Stomach (tissue), 9 donors: ENCODE results near the gene SULT2A1. TPM values are rescaled to one million over a fixed set of nuclear protein-coding genes. Genes with fewer than 3 reads are reported as not detected.
"Not testable (repeated sequence)": the region's sequence is repeated elsewhere in the genome, so short reads cannot be mapped to it uniquely, and the experiment has no call there.

Experiments
- DNase-seq, 2 donors: peaks; one replicate each; pipeline versions ENCODE4 v3.0.0 to v3.0.0-alpha.2; 2013 to 2019
- H3K27ac ChIP-seq, 5 donors: fragments of 200-600 bp in 4 of 5; sonication (generic) in 4 of 5; one replicate each; pipeline ENCODE4 v1.5.1; 2013 to 2019; ENCODE audit warnings: mild to moderate bottlenecking in 1 of 5, moderate library complexity in 1 of 5
- H3K27me3 ChIP-seq, 3 donors: fragments of 200-600 bp; sonication (generic); one replicate each; pipeline ENCODE4 v1.5.1; 2017 to 2019; ENCODE audit warnings: mixed run types in 1 of 3
- H3K36me3 ChIP-seq, 4 donors: fragments of 200-600 bp; sonication (generic); 1 replicate in 3 of 4; 2 replicates in 1 of 4; pipeline ENCODE4 v1.5.1; 2016 to 2019
- H3K4me1 ChIP-seq, 4 donors: fragments of 200-600 bp; sonication (generic); one replicate each; pipeline ENCODE4 v1.5.1; 2016 to 2019
- H3K4me3 ChIP-seq, 4 donors: fragments of 200-600 bp; sonication (generic) in 3 of 4; one replicate each; pipeline ENCODE4 v1.5.1; 2016 to 2019; ENCODE audit warnings: mild to moderate bottlenecking in 1 of 4
- H3K9me3 ChIP-seq, 4 donors: fragments of 200-600 bp; sonication (generic); one replicate each; pipeline ENCODE4 v1.5.1; 2016 to 2019
- EP300 ChIP-seq: sonication (generic); formaldehyde crosslinking; IDR thresholded peaks from one replicate; pipeline ENCODE4 v1.6.1; 2017; ENCODE audit warnings: antibody characterized with exemption
- POLR2A ChIP-seq, 4 donors: fragments of 450-650 bp; IDR thresholded peaks; one replicate each; pipeline ENCODE4 v1.6.1; 2016; ENCODE audit warnings: antibody characterized with exemption in 4 of 4, control low read depth in 2 of 4, mild to moderate bottlenecking in 1 of 4, moderate library complexity in 1 of 4
- POLR2AphosphoS5 ChIP-seq, 3 donors: sonication (generic); formaldehyde crosslinking; IDR thresholded peaks; one replicate each; pipeline ENCODE4 v1.6.1; 2016; ENCODE audit warnings: antibody characterized with exemption in 3 of 3
- WGBS, 5 donors: extraction: QIAGEN DNeasy Blood & Tissue Kit in 3 of 5; methylation state at CpG; one replicate each; pipeline versions ENCODE4 v1.1.5 to v1.1.7; 2013 to 2018; 5-methylcytosine and 5-hydroxymethylcytosine counted together
- intact Hi-C: fragments of 100-400 bp; cut with DNase I; formaldehyde crosslinking; loops from one replicate; pipeline ENCODE4 v1.15.1; 2023; ENCODE audit warnings: low total_unique reads
- polyA plus RNA-seq, 3 donors: library from polyadenylated mRNA; stranded (reverse); fragments of 200-250 nt; gene quantifications; one replicate each; pipeline ENCODE4 v1.2.3, GENCODE V29; 2013
- total RNA-seq, 5 donors: library from RNA; depleted of rRNA; stranded (reverse); fragments of >200 nt; gene quantifications; one replicate each; pipeline versions ENCODE4 v1.1.0 to v1.2.3, GENCODE V29; 2014 to 2016
- TF ChIP-seq, protein P1 (sequence below), 7 experiments: fragments of 450-650 bp in 4 of 7; fragments of 200-600 bp in 3 of 7; sonication (generic) in 3 of 7; IDR thresholded peaks; one replicate each; pipeline ENCODE4 v1.5.1; 2016 to 2019; ENCODE audit warnings: antibody characterized with exemption in 7 of 7, control low read depth in 2 of 7, mild to moderate bottlenecking in 1 of 7
- donor health status: healthy with polysubstance abuse.
- donor health status: Bipolar disorder and iron deficiency.
- donor health status: healthy.

SULT2A1 gene
- total and polyA plus RNA-seq, 8 donors = 0.48 to 16.5 (median 8.5) TPM; not detected in 3

DNA sequence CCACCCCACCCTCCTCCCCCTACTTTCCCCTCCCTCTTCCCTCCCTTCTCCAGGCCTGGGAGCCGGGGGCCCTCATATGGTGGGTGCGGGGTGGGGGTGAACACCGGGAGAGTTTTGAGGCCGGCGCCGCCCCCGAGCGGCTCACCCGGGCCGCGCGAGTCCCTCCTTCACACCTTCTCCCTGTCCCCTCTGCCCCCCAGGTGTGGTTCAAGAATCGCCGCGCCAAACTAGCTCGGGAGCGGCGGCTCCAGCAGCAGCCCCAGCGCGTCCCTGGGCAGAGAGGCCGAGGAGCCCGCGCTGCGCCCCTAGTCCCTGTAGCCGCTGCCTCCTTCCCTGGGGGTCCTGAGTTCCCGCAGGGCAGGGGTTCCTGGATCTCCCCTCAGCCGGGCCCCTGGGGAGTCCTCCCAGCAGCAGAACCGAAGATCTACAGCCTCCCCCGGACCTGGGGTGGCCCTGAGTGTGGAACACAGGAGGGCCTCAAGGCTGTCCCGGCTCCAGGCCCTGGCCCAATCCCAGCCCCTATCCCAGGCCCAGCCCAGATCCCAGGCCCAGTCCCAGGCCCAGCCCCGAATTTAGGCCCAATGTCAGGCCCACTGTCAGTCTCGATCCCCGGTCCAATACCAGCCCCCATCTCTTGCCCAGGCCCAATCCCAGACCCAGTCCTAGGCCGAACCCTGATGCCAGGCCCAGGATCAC lies 25.4 kb downstream of the SULT2A1 start:
- TF ChIP-seq POLR2A (IDR thresholded peaks at IDR 0.05) = no peak
- no peak for TF ChIP-seq EP300
- TF ChIP-seq, protein P1, sequence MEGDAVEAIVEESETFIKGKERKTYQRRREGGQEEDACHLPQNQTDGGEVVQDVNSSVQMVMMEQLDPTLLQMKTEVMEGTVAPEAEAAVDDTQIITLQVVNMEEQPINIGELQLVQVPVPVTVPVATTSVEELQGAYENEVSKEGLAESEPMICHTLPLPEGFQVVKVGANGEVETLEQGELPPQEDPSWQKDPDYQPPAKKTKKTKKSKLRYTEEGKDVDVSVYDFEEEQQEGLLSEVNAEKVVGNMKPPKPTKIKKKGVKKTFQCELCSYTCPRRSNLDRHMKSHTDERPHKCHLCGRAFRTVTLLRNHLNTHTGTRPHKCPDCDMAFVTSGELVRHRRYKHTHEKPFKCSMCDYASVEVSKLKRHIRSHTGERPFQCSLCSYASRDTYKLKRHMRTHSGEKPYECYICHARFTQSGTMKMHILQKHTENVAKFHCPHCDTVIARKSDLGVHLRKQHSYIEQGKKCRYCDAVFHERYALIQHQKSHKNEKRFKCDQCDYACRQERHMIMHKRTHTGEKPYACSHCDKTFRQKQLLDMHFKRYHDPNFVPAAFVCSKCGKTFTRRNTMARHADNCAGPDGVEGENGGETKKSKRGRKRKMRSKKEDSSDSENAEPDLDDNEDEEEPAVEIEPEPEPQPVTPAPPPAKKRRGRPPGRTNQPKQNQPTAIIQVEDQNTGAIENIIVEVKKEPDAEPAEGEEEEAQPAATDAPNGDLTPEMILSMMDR (IDR thresholded peaks at IDR 0.05) = no peak
- no peak for TF ChIP-seq POLR2AphosphoS5 (IDR thresholded peaks at IDR 0.05)
- H3K27ac ChIP-seq = no peak overlapping the region
- 41 to 93% (median 47%) methylated on average over 7 to 31 of the region's 34 CpGs for WGBS, 5 donors
- intact Hi-C loops = no loop called here
- no peak for DNase-seq
- H3K4me3 ChIP-seq = no peak overlapping the region
- no peaks in the 10 kb centered on the region for H3K36me3 ChIP-seq
- H3K27me3 ChIP-seq = peaks cover 0 to 43% (median 11%) of the 10 kb centered on the region in 3 donors
- peaks cover 0 to 10% (median 0%) of the 10 kb centered on the region in 4 donors for H3K9me3 ChIP-seq
- H3K4me1 ChIP-seq = no peaks in the 10 kb centered on the region

DNA sequence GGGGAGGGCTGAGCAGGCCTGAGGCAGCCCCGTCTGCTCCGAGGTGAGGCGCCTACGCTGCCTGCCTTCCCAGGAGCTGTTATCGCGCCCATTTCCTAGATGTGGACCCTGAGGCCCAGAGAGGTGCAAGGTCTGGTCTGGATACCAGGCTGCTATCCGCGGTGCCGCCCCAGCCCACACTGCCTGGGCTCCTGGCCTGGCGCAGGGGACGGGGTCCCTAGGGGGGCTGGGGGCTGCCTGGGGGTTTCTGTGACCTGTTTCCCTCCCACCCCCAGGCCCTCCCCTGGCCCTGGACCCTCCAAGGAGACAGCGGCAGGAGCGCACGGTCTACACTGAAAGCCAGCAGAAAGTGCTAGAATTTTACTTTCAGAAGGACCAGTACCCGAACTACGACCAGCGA lies 26.3 kb downstream of the SULT2A1 start:
- H3K36me3 ChIP-seq, H3K27ac ChIP-seq, intact Hi-C loops, H3K9me3 ChIP-seq, H3K4me3 ChIP-seq, H3K4me1 ChIP-seq, DNase-seq: not testable (repeated sequence)
- 60 to 92% (median 90%) methylated on average over 1 to 11 of the region's 17 CpGs; no CpG with 5 or more reads in 2 of the 5 donors for WGBS, 5 donors
- H3K27me3 ChIP-seq = peaks cover 0 to 46% (median 11%) of the 10 kb centered on the region in 3 donors

DNA sequence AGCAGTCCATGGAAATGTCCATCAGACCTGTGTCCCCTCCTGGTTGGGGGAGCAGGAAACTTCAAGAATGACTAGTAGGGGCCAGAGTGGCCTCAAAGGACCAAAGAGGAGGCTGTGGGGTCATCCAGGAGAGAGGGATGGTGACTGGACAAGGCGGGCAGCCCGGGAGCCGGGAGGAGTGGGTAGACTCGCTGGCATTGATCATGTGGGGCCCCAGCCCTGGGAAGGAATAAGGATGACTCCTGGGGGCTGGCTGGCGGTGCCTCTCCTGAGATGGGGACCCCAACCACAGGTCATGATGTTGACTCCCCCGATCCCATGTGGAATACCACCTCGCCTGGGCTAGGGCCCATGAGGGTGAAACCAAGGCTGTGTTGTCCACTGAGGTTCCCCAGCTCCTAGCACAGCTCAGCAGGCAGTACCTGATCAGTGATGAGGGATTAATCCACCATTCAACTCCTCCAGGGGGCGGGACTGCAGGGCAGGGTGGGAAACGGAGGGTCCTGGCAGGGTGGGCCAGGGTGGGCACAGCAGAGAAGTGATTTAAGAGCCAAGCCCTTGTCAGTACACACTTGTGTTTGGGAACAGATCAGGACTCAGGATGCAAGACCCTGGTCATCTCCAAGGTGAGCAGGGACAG lies 27.3 kb downstream of the SULT2A1 start, which contains the start of gene TPRX2:
Gene TPRX2 (plus strand): TSS at position 590 of the 640 bp plus-strand sequence. CDS start 12 bp downstream, at position 602.
- H3K9me3 ChIP-seq, H3K4me1 ChIP-seq, H3K4me3 ChIP-seq, intact Hi-C loops, H3K27ac ChIP-seq, DNase-seq, H3K36me3 ChIP-seq: not testable (repeated sequence)
- 79 to 89% (median 80%) methylated on average over 5 to 9 of the region's 9 CpGs for WGBS, 5 donors
- H3K27me3 ChIP-seq = peaks cover 0 to 54% (median 11%) of the 10 kb centered on the region in 3 donors

DNA sequence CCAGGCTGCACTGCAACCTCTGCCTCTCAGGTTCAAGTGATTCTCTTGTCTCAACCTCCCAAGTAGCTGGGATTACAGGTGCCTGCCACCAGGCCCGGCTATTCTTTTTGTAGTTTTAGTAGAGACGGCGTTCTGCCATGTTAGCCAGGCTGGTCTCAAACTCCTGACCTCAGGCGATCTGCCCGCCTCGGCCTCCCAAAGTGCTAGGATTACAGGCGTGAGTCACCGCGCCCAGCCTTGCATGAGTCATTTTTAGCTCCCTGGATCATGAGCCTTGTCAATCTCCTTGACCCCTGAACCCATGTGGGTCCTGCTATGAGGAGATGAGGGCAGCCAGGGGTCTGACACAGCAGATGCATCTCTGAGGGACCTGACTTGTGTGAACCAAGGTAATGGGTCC lies 27.9 kb downstream of the SULT2A1 start:
- H3K36me3 ChIP-seq, H3K9me3 ChIP-seq, intact Hi-C loops, H3K27ac ChIP-seq, H3K4me3 ChIP-seq, H3K4me1 ChIP-seq, DNase-seq: not testable (repeated sequence)
- 63 to 85% (median 80%) methylated on average over 8 to 9 of the region's 9 CpGs for WGBS, 5 donors
- H3K27me3 ChIP-seq = peaks cover 0 to 60% (median 11%) of the 10 kb centered on the region in 3 donors

DNA sequence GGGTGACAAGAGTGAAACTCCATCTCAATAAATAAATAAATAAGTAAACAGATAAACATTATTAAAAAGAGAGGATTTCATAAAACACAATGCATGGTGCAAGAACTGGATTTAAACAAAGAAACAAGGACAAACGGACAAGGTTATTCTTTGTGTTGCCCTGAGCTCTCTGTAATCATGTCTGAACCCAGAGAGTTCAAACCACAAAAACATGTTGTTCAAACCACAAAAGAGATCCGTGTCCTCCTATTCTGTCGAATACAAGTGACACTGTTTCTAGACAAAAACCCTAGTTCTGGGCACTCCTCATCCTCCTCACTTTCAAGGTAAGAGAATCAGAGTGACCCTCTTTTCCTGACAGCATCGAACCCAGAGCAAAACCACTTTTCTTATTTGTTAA lies 31.7 kb downstream of the SULT2A1 start:
- Histone ChIP-seq H3K36me3 (no peaks in the 10 kb centered on the region), H3K27me3 (peaks cover 0 to 78% (median 18%) of the 10 kb centered on the region in 3 donors), H3K4me1 (peaks cover 0 to 3% (median 0%) of the 10 kb centered on the region in 4 donors), H3K9me3 (no peaks in the 10 kb centered on the region), H3K27ac (no peak overlapping the region), H3K4me3 (no peak overlapping the region)
- intact Hi-C loops = no loop called here
- DNase-seq = no peak
- 51 to 68% (median 55%) methylated on average over 4 of the region's 4 CpGs for WGBS, 5 donors
- TF ChIP-seq, protein P1 (IDR thresholded peaks at IDR 0.05) = no peak
- no peak for TF ChIP-seq EP300
- TF ChIP-seq POLR2A (IDR thresholded peaks at IDR 0.05) = no peak
- no peak for TF ChIP-seq POLR2AphosphoS5 (IDR thresholded peaks at IDR 0.05)

DNA sequence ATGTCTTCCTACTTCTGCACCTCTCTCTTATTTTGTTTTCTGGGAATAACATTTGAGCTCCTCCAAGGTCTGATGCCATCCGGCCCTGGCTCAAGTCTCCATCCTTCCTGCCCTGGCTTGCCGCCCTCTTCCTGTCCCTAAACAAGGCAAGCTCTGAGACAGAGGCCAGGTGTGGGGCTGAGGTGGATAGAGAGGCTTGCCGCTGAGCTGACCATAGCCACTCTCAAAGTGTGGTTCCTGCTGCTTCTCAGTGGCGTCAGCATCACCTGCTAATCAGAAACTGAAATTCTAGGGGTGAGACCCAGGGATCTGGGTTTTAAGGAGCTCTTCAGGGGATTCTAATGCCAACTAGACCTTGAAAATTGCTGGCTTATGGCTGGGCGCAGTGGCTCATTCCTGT lies 33.1 kb downstream of the SULT2A1 start:
- 61 to 78% (median 67%) methylated on average over 4 to 5 of the region's 5 CpGs for WGBS, 5 donors
- peaks cover 0 to 13% (median 0%) of the 10 kb centered on the region in 4 donors for H3K4me1 ChIP-seq
- TF ChIP-seq, protein P1 (IDR thresholded peaks at IDR 0.05) = no peak
- TF ChIP-seq POLR2AphosphoS5 (IDR thresholded peaks at IDR 0.05) = no peak
- TF ChIP-seq EP300 = no peak
- no peak for TF ChIP-seq POLR2A (IDR thresholded peaks at IDR 0.05)
- DNase-seq = no peak
- intact Hi-C loops = no loop called here
- no peak overlapping the region for H3K27ac ChIP-seq
- H3K36me3 ChIP-seq = no peaks in the 10 kb centered on the region
- peaks cover 0 to 82% (median 31%) of the 10 kb centered on the region in 3 donors for H3K27me3 ChIP-seq
- no peaks in the 10 kb centered on the region for H3K9me3 ChIP-seq
- no peak overlapping the region for H3K4me3 ChIP-seq
